AG20443 (cell line): ENCODE results near the gene ERFL.
"Not testable (repeated sequence)": the region's sequence is repeated elsewhere in the genome, so short reads cannot be mapped to it uniquely, and the experiment has no call there.

Experiments used
- DNase-seq: peaks from one replicate; pipeline ENCODE4 v3.0.0; 2012; ENCODE audit warnings: low spot score, mixed read lengths

ERFL gene

GRCh38 chr19:41926763-41927496 lies 1.3 kb downstream of the ERFL start:
- DNase-seq, result no peak

- no peak for DNase-seq
Measured at GRCh38 chr19:41926028-41926762, 2.1 kb downstream of the ERFL start.

- no peak for DNase-seq
Measured at GRCh38 chr19:41925208-41926003, 2.8 kb downstream of the ERFL start.

- DNase-seq, result no peak
Measured at GRCh38 chr19:41924151-41925145, 3.8 kb downstream of the ERFL start.

- no peak for DNase-seq
Measured at GRCh38 chr19:41923045-41923788, 5.0 kb downstream of the ERFL start.

- no peak for DNase-seq
Measured at GRCh38 chr19:41922585-41922984, 5.7 kb downstream of the ERFL start.

GRCh38 chr19:41921577-41922576 lies 6.4 kb downstream of the ERFL start:
- no peak for DNase-seq

GRCh38 chr19:41920882-41921576 lies 7.2 kb downstream of the ERFL start:
- DNase-seq, result no peak

- no peak for DNase-seq
Measured at GRCh38 chr19:41919948-41920712, 8.1 kb downstream of the ERFL start.

GRCh38 chr19:41918653-41919244 lies 9.5 kb downstream of the ERFL start:
- DNase-seq, result no peak

- no peak for DNase-seq
Measured at GRCh38 chr19:41918095-41918494, 10.2 kb downstream of the ERFL start.

GRCh38 chr19:41917676-41918075 lies 10.6 kb downstream of the ERFL start:
- no peak for DNase-seq

- DNase-seq, result no peak
Measured at GRCh38 chr19:41915776-41916414, 12.4 kb downstream of the ERFL start.

- no peak for DNase-seq
Measured at GRCh38 chr19:41915021-41915775, 13.1 kb downstream of the ERFL start.

- not testable (repeated sequence) for DNase-seq
Measured at GRCh38 chr19:41914424-41914834, 13.8 kb downstream of the ERFL start.
